GM23338 (cell line): ENCODE data around the gene NLGN1. TPM values are rescaled to one million over a fixed set of nuclear protein-coding genes. Genes with fewer than 3 reads are reported as not detected.

ENCODE experiments used
- ATAC-seq: fragments of 200-7000 bp; cut with Tn5 transposase; 3 replicates; pipeline ENCODE4 v1.9.1; 2020
- DNase-seq: peaks from one replicate; pipeline ENCODE4 v3.0.0-alpha.2; 2015; ENCODE audit warnings: low spot score
- H2AFZ ChIP-seq: fragments of 200-600 bp; sonication (generic); 2 replicates; pipeline ENCODE4 v1.8.0; 2016; ENCODE audit warnings: antibody characterized with exemption, mild to moderate bottlenecking, moderate library complexity
- H3F3A ChIP-seq: fragments of 200-600 bp; sonication (generic); replicated peaks from 2 replicates; pipeline ENCODE4 v1.8.0; 2017; ENCODE audit warnings: antibody characterized with exemption, mixed run types, low read depth
- H3K27ac ChIP-seq: fragments of 200-600 bp; sonication (generic); 2 replicates; pipeline ENCODE4 v1.6.1; 2016; ENCODE audit warnings: low read depth
- H3K27me3 ChIP-seq: fragments of 200-600 bp; sonication (generic); 2 replicates; pipeline ENCODE4 v1.8.0; 2016; ENCODE audit warnings: mild to moderate bottlenecking, mixed run types, moderate library complexity; ENCODE audit not compliant: insufficient read depth
- H3K36me3 ChIP-seq: fragments of 200-600 bp; sonication (generic); 2 replicates; pipeline ENCODE4 v1.8.0; 2016; ENCODE audit warnings: mild to moderate bottlenecking; ENCODE audit not compliant: insufficient read depth
- H3K4me1 ChIP-seq: fragments of 200-600 bp; sonication (generic); 2 replicates; pipeline ENCODE4 v1.8.0; 2016; ENCODE audit warnings: mild to moderate bottlenecking, moderate library complexity; ENCODE audit not compliant: insufficient read depth
- H3K4me2 ChIP-seq: fragments of 200-600 bp; sonication (generic); 2 replicates; pipeline ENCODE4 v1.7.1; 2017; ENCODE audit warnings: mixed run types
- H3K4me3 ChIP-seq: fragments of 200-600 bp; sonication (generic); 2 replicates; pipeline ENCODE4 v1.6.1; 2016; ENCODE audit warnings: mixed run types
- H3K79me2 ChIP-seq: fragments of 200-600 bp; sonication (generic); replicated peaks from 2 replicates; pipeline ENCODE4 v1.8.0; 2017; ENCODE audit warnings: mild to moderate bottlenecking; ENCODE audit not compliant: insufficient read depth
- H3K9me2 ChIP-seq: fragments of 200-600 bp; sonication (generic); 2 replicates; pipeline ENCODE4 v1.8.0; 2017; ENCODE audit not compliant: insufficient read depth
- H4K20me1 ChIP-seq: fragments of 200-600 bp; sonication (generic); replicated peaks from 2 replicates; pipeline ENCODE4 v1.8.0; 2017; ENCODE audit warnings: mild to moderate bottlenecking; ENCODE audit not compliant: insufficient read depth
- H3K27ac Mint-ChIP-seq: 2 replicates; pipeline ENCODE4 v1.8.0; 2020; ENCODE audit warnings: inconsistent platforms, mild to moderate bottlenecking, moderate library complexity, mixed read lengths
- H3K27me3 Mint-ChIP-seq: 3 replicates; pipeline ENCODE4 v1.8.0; 2022; ENCODE audit warnings: low read depth, mild to moderate bottlenecking, moderate library complexity, mixed read lengths, inconsistent platforms; ENCODE audit not compliant: insufficient read depth, poor library complexity
- H3K36me3 Mint-ChIP-seq: 3 replicates; pipeline ENCODE4 v1.8.0; 2021; ENCODE audit warnings: low read depth, mild to moderate bottlenecking, inconsistent platforms, moderate library complexity, mixed read lengths
- H3K4me1 Mint-ChIP-seq: 3 replicates; pipeline ENCODE4 v1.8.0; 2020; ENCODE audit warnings: mild to moderate bottlenecking, inconsistent platforms, mixed read lengths
- H3K4me3 Mint-ChIP-seq: 3 replicates; pipeline ENCODE4 v1.8.0; 2021; ENCODE audit warnings: moderate library complexity, mild to moderate bottlenecking, inconsistent platforms, mixed read lengths
- H3K9me3 Mint-ChIP-seq: 3 replicates; pipeline ENCODE4 v1.8.0; 2020; ENCODE audit warnings: moderate library complexity, mild to moderate bottlenecking, inconsistent platforms, mixed read lengths
- EZH2 ChIP-seq: fragments of 200-600 bp; sonication (generic); IDR thresholded peaks from one replicate; pipeline ENCODE4 v1.8.0; 2017; ENCODE audit warnings: antibody characterized with exemption, mild to moderate bottlenecking, low read depth; ENCODE audit not compliant: unreplicated experiment
- EZH2phosphoT487 ChIP-seq: fragments of 200-600 bp; sonication (generic); IDR thresholded peaks from one replicate; pipeline ENCODE4 v1.8.1; 2018; ENCODE audit warnings: antibody characterized with exemption; ENCODE audit not compliant: unreplicated experiment
- JUNB ChIP-seq: IDR thresholded peaks from one replicate; pipeline ENCODE4 v1.6.1; 2016; ENCODE audit warnings: antibody characterized with exemption; ENCODE audit not compliant: unreplicated experiment
- NANOG ChIP-seq: IDR thresholded peaks from 2 replicates; pipeline ENCODE4 v1.6.1; 2016; ENCODE audit warnings: antibody characterized with exemption, borderline replicate concordance
- POLR2AphosphoS5 ChIP-seq: IDR thresholded peaks from 2 replicates; pipeline ENCODE4 v1.6.1; 2016; ENCODE audit warnings: antibody characterized with exemption, low read depth
- ZNF331 ChIP-seq: fragments of 250-450 bp; sonication (Bioruptor Pico); IDR thresholded peaks from 2 replicates; pipeline ENCODE4 v1.5.0; 2020; ENCODE audit warnings: low read depth, mild to moderate bottlenecking, moderate library complexity
- polyA plus RNA-seq: library from polyadenylated mRNA; unstranded; fragments of >200 nt; fragmentation: Nextera tagmentation; extraction: Ambion mirVana; gene quantifications from 2 replicates; pipeline ENCODE4 v1.2.1, GENCODE V29; 2016
- total RNA-seq: library from RNA; depleted of rRNA; stranded (reverse); fragments of >200 nt; shearing (Covaris generic); gene quantifications from 2 replicates; pipeline ENCODE4 v1.2.3, GENCODE V29; 2014
- TF ChIP-seq, protein P1 (sequence below), 2 experiments: fragments of 200-600 bp in 1 of 2; sonication (generic) in 1 of 2; conservative IDR thresholded peaks; 2 replicates each; pipeline versions ENCODE4 v1.5.1 to v1.6.1; 2016 to 2017; ENCODE audit warnings: antibody characterized with exemption in 2 of 2, low read depth in 2 of 2, mild to moderate bottlenecking in 2 of 2, moderate library complexity in 1 of 2
- TF ChIP-seq, protein P2 (sequence below): fragments of 250-450 bp; sonication (Bioruptor Pico); IDR thresholded peaks from 2 replicates; pipeline ENCODE4 v1.5.0; 2020; ENCODE audit warnings: mild to moderate bottlenecking, moderate library complexity
- TF ChIP-seq, protein P3 (sequence below): IDR thresholded peaks from 2 replicates; pipeline ENCODE4 v1.6.1; 2016; ENCODE audit warnings: antibody characterized with exemption

NLGN1 gene
- total and polyA plus RNA-seq, 2 experiments from 2014 or later = 6.5 to 18.6 TPM

DNA sequence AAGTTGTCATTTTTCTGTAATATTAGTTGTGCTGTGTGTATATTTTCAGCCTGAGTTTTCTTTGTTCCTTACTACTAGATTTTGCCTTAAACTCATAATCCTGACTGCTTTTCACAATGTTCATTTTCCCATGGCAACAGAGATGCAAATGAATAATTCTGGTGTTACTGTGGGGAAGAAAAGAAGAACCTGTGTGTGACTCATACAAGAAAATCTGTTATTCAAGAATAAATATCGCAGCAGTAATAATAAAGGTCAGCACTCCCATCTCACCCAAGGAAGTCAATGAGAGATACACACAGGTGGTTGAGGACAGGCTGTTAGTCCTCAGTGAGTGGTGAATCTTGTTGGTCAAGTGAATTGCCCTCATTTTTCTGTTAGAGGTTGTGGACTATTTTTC is 805.0 kb downstream of the NLGN1 start:
- Mint-ChIP-seq H3K4me1 (peaks cover 15% of the 10 kb centered on the region), H3K36me3 (no peaks in the 10 kb centered on the region), H3K27me3 (peaks cover 1% of the 10 kb centered on the region), H3K27ac (peak overlapping the region; percentile 37; the same call in 1 of the 2 replicates), H3K4me3 (no peak overlapping the region), H3K9me3 (no peaks in the 10 kb centered on the region)
- Histone ChIP-seq H3K27me3 (no peaks in the 10 kb centered on the region), H3K4me2 (no peak overlapping the region), H3F3A (no peaks in the 10 kb centered on the region), H3K79me2 (no peaks in the 10 kb centered on the region), H2AFZ (no peak overlapping the region), H3K4me3 (no peak overlapping the region), H4K20me1 (no peaks in the 10 kb centered on the region), H3K9me2 (no peaks in the 10 kb centered on the region), H3K4me1 (peaks cover 13% of the 10 kb centered on the region; the same call in 1 of the 2 replicates), H3K27ac (no peak overlapping the region; the same call in 1 of the 2 replicates), H3K36me3 (no peaks in the 10 kb centered on the region)
- TF ChIP-seq, protein P1, sequence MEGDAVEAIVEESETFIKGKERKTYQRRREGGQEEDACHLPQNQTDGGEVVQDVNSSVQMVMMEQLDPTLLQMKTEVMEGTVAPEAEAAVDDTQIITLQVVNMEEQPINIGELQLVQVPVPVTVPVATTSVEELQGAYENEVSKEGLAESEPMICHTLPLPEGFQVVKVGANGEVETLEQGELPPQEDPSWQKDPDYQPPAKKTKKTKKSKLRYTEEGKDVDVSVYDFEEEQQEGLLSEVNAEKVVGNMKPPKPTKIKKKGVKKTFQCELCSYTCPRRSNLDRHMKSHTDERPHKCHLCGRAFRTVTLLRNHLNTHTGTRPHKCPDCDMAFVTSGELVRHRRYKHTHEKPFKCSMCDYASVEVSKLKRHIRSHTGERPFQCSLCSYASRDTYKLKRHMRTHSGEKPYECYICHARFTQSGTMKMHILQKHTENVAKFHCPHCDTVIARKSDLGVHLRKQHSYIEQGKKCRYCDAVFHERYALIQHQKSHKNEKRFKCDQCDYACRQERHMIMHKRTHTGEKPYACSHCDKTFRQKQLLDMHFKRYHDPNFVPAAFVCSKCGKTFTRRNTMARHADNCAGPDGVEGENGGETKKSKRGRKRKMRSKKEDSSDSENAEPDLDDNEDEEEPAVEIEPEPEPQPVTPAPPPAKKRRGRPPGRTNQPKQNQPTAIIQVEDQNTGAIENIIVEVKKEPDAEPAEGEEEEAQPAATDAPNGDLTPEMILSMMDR (conservative IDR thresholded peaks at IDR 0.05; ENCODE audit: low read depth in 2 of 2) = no peak
- TF ChIP-seq EZH2phosphoT487 (no peak), EZH2 (no peak), ZNF331 (no peak), JUNB (no peak), NANOG (no peak), POLR2AphosphoS5 (no peak)
- TF ChIP-seq, protein P2, sequence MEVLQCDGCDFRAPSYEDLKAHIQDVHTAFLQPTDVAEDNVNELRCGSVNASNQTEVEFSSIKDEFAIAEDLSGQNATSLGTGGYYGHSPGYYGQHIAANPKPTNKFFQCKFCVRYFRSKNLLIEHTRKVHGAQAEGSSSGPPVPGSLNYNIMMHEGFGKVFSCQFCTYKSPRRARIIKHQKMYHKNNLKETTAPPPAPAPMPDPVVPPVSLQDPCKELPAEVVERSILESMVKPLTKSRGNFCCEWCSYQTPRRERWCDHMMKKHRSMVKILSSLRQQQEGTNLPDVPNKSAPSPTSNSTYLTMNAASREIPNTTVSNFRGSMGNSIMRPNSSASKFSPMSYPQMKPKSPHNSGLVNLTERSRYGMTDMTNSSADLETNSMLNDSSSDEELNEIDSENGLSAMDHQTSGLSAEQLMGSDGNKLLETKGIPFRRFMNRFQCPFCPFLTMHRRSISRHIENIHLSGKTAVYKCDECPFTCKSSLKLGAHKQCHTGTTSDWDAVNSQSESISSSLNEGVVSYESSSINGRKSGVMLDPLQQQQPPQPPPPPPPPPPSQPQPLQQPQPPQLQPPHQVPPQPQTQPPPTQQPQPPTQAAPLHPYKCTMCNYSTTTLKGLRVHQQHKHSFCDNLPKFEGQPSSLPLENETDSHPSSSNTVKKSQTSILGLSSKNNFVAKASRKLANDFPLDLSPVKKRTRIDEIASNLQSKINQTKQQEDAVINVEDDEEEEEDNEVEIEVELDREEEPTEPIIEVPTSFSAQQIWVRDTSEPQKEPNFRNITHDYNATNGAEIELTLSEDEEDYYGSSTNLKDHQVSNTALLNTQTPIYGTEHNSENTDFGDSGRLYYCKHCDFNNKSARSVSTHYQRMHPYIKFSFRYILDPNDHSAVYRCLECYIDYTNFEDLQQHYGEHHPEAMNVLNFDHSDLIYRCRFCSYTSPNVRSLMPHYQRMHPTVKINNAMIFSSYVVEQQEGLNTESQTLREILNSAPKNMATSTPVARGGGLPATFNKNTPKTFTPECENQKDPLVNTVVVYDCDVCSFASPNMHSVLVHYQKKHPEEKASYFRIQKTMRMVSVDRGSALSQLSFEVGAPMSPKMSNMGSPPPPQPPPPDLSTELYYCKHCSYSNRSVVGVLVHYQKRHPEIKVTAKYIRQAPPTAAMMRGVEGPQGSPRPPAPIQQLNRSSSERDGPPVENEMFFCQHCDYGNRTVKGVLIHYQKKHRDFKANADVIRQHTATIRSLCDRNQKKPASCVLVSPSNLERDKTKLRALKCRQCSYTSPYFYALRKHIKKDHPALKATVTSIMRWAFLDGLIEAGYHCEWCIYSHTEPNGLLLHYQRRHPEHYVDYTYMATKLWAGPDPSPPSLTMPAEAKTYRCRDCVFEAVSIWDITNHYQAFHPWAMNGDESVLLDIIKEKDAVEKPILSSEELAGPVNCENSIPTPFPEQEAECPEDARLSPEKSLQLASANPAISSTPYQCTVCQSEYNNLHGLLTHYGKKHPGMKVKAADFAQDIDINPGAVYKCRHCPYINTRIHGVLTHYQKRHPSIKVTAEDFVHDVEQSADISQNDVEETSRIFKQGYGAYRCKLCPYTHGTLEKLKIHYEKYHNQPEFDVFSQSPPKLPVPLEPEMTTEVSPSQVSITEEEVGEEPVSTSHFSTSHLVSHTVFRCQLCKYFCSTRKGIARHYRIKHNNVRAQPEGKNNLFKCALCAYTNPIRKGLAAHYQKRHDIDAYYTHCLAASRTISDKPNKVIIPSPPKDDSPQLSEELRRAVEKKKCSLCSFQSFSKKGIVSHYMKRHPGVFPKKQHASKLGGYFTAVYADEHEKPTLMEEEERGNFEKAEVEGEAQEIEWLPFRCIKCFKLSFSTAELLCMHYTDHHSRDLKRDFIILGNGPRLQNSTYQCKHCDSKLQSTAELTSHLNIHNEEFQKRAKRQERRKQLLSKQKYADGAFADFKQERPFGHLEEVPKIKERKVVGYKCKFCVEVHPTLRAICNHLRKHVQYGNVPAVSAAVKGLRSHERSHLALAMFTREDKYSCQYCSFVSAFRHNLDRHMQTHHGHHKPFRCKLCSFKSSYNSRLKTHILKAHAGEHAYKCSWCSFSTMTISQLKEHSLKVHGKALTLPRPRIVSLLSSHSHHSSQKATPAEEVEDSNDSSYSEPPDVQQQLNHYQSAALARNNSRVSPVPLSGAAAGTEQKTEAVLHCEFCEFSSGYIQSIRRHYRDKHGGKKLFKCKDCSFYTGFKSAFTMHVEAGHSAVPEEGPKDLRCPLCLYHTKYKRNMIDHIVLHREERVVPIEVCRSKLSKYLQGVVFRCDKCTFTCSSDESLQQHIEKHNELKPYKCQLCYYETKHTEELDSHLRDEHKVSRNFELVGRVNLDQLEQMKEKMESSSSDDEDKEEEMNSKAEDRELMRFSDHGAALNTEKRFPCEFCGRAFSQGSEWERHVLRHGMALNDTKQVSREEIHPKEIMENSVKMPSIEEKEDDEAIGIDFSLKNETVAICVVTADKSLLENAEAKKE = no peak
- TF ChIP-seq, protein P3, sequence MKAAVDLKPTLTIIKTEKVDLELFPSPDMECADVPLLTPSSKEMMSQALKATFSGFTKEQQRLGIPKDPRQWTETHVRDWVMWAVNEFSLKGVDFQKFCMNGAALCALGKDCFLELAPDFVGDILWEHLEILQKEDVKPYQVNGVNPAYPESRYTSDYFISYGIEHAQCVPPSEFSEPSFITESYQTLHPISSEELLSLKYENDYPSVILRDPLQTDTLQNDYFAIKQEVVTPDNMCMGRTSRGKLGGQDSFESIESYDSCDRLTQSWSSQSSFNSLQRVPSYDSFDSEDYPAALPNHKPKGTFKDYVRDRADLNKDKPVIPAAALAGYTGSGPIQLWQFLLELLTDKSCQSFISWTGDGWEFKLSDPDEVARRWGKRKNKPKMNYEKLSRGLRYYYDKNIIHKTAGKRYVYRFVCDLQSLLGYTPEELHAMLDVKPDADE = no peak
- ATAC-seq (no peak), DNase-seq (no peak)
